HCT116 (cell line): ENCODE data around the gene PEAK3. TPM values are rescaled to one million over a fixed set of nuclear protein-coding genes. Genes with fewer than 3 reads are reported as not detected.

Experiments
- ATAC-seq: fragments of 200-7000 bp; cut with Tn5 transposase; 2 replicates; pipeline ENCODE4 v1.9.1; 2020; ENCODE audit warnings: mild to moderate bottlenecking, moderate library complexity
- BruUV-seq: library from RNA; stranded (reverse); fragments of 400-500 nt; replicated peaks from 2 replicates; lab custom pipeline; 2021; lab: Mats Ljungman, UMichigan
- CTCF ChIA-PET: fragments of 300-600 bp; sonication (Branson Sonifier 250); formaldehyde crosslinking; loops from one replicate; lab custom pipeline; 2021; ENCODE audit warnings: antibody characterized with exemption; lab: Charles Lee
- POLR2A ChIA-PET: fragments of 300-600, 350-600 bp; sonication (Branson Sonifier 250); formaldehyde crosslinking; loops from one replicate; lab custom pipeline; 2021; ENCODE audit warnings: antibody characterized with exemption; lab: Charles Lee
- RAD21 ChIA-PET, 2 experiments: fragments of 300-600 bp; sonication (Branson Sonifier 250); formaldehyde crosslinking; loops; one replicate each; lab custom pipeline; 2023; ENCODE audit warnings: low total read pairs in 2 of 2; ENCODE audit not compliant: uncharacterized antibody in 2 of 2, unreplicated experiment in 2 of 2, low non-redundant PET in 1 of 2; lab: Charles Lee
- DNase-seq: peaks from one replicate; pipeline ENCODE4 v3.0.0-alpha.2; 2010; ENCODE audit warnings: low read depth, low spot score
- H2AFZ ChIP-seq: fragments of 200-600 bp; shearing (Covaris generic), sonication (generic); 2 replicates; pipeline ENCODE4 v1.6.1; 2017; ENCODE audit warnings: low read depth, mixed run types, mixed read lengths, antibody characterized with exemption, low read length; ENCODE audit not compliant: poor library complexity, severe bottlenecking
- H3K27ac ChIP-seq: 2 replicates; pipeline ENCODE4 v1.5.1; 2012; ENCODE audit warnings: low read depth, low read length
- H3K27me3 ChIP-seq: fragments of 200-600 bp; sonication (generic); 2 replicates; pipeline ENCODE4 v1.6.1; 2016; ENCODE audit warnings: mixed run types, low read length, mixed read lengths; ENCODE audit not compliant: insufficient read depth
- H3K36me3 ChIP-seq, 2 experiments: fragments of 200-500 bp in 1 of 2; fragments of 200-600 bp in 1 of 2; sonication (Bioruptor generic) in 1 of 2; sonication (generic) in 1 of 2; 2 replicates each; pipeline versions ENCODE4 v1.5.1 to v1.6.1; 2014 to 2016; ENCODE audit warnings: low read length in 2 of 2, inconsistent platforms in 1 of 2, mixed read lengths in 1 of 2, mixed run types in 1 of 2; ENCODE audit not compliant: insufficient read depth in 2 of 2, control insufficient read depth in 1 of 2
- H3K4me1 ChIP-seq, 2 experiments: fragments of 200-600 bp in 1 of 2; sonication (generic) in 1 of 2; 2 replicates each; pipeline versions ENCODE4 v1.5.1 to v1.6.1; 2012 to 2017; ENCODE audit warnings: low read length in 2 of 2, inconsistent platforms in 1 of 2, mild to moderate bottlenecking in 1 of 2, mixed read lengths in 1 of 2, mixed run types in 1 of 2, moderate library complexity in 1 of 2; ENCODE audit not compliant: insufficient read depth in 2 of 2, control insufficient read depth in 1 of 2
- H3K4me2 ChIP-seq: fragments of 200-600 bp; sonication (generic); 2 replicates; pipeline ENCODE4 v1.6.1; 2017; ENCODE audit warnings: mixed run types, low read length, mixed read lengths
- H3K4me3 ChIP-seq, 2 experiments: fragments of 200-600 bp in 1 of 2; sonication (generic) in 1 of 2; replicated peaks in 1 of 2; 2 replicates each; pipeline ENCODE4 v1.5.1; 2011 to 2016; ENCODE audit warnings: low read length in 2 of 2, control low read depth in 1 of 2, low read depth in 1 of 2, mild to moderate bottlenecking in 1 of 2, mixed read lengths in 1 of 2, mixed run types in 1 of 2
- H3K79me2 ChIP-seq: fragments of 200-600 bp; sonication (generic); 2 replicates; pipeline ENCODE4 v1.6.1; 2017; ENCODE audit warnings: mild to moderate bottlenecking, mixed run types, low read length, moderate library complexity, mixed read lengths; ENCODE audit not compliant: insufficient read depth
- H3K9ac ChIP-seq: fragments of 200-600 bp; sonication (generic); 2 replicates; pipeline ENCODE4 v1.6.1; 2016; ENCODE audit warnings: low read length, mixed read lengths
- H3K9me2 ChIP-seq: fragments of 200-600 bp; sonication (generic), shearing (Covaris generic); 2 replicates; pipeline ENCODE4 v1.6.1; 2017; ENCODE audit warnings: mixed run types, mild to moderate bottlenecking, moderate library complexity; ENCODE audit not compliant: insufficient read depth
- H3K9me3 ChIP-seq, 2 experiments: fragments of 200-500 bp in 1 of 2; fragments of 200-600 bp in 1 of 2; sonication (Bioruptor generic) in 1 of 2; sonication (generic) in 1 of 2; 2 replicates each; pipeline ENCODE4 v1.6.1; 2014 to 2017; ENCODE audit warnings: low read length in 2 of 2, mixed read lengths in 2 of 2, inconsistent platforms in 1 of 2, low read depth in 1 of 2, mild to moderate bottlenecking in 1 of 2, mixed run types in 1 of 2, moderate library complexity in 1 of 2; ENCODE audit not compliant: control insufficient read depth in 1 of 2, insufficient read depth in 1 of 2
- H4K20me1 ChIP-seq: fragments of 200-600 bp; sonication (generic), shearing (Covaris generic); 2 replicates; pipeline ENCODE4 v1.6.1; 2017; ENCODE audit warnings: mixed run types, mild to moderate bottlenecking, moderate library complexity; ENCODE audit not compliant: insufficient read depth
- ELF1 ChIP-seq: IDR thresholded peaks from 2 replicates; pipeline ENCODE4 v1.6.1; 2012; ENCODE audit warnings: low read depth, borderline replicate concordance
- EZH2phosphoT487 ChIP-seq: fragments of 200-600 bp; IDR thresholded peaks from 2 replicates; pipeline ENCODE4 v1.6.1; 2018; ENCODE audit warnings: antibody characterized with exemption, borderline replicate concordance
- RAD21 ChIP-seq: IDR thresholded peaks from 2 replicates; pipeline ENCODE4 v1.6.1; 2012; ENCODE audit warnings: low read depth, mild to moderate bottlenecking
- SP1 ChIP-seq: IDR thresholded peaks from 2 replicates; pipeline ENCODE4 v1.6.1; 2012; ENCODE audit warnings: low read depth
- SRF ChIP-seq: IDR thresholded peaks from 2 replicates; pipeline ENCODE4 v1.6.1; 2012; ENCODE audit warnings: low read depth
- TCF7L2 ChIP-seq: IDR thresholded peaks from 2 replicates; pipeline ENCODE4 v1.7.0; 2011; ENCODE audit warnings: borderline replicate concordance, inconsistent platforms; ENCODE audit not compliant: insufficient read depth, insufficient read length; ENCODE audit errors: extremely low read depth
- ZNF274 ChIP-seq: fragments of 200-500 bp; sonication (Bioruptor generic); IDR thresholded peaks from 2 replicates; pipeline ENCODE4 v1.6.1; 2014; ENCODE audit warnings: mild to moderate bottlenecking, low read depth, low read length, inconsistent platforms
- intact Hi-C: fragments of 100-400 bp; cut with micrococcal nuclease; formaldehyde crosslinking; loops from 2 replicates; pipeline ENCODE4 v1.10.0; 2022
- total RNA-seq: library from RNA; stranded (reverse); gene quantifications from one replicate; pipeline ENCODE4 v1.2.1, GENCODE V29; 2021; ENCODE audit not compliant: unreplicated experiment
- TF ChIP-seq, protein P1 (sequence below): IDR thresholded peaks from 2 replicates; pipeline ENCODE4 v1.6.1; 2012; ENCODE audit warnings: low read depth
- TF ChIP-seq, protein P2 (sequence below), 3 experiments: fragments of 200-600 bp in 1 of 3; sonication (generic) in 1 of 3; IDR thresholded peaks in 2 of 3; conservative IDR thresholded peaks in 1 of 3; 2 replicates each; pipeline ENCODE4 v1.5.1; 2012 to 2017; ENCODE audit warnings: low read depth in 2 of 3, low read length in 2 of 3, antibody characterized with exemption in 1 of 3, borderline replicate concordance in 1 of 3, control low read depth in 1 of 3, mild to moderate bottlenecking in 1 of 3, mixed read lengths in 1 of 3, mixed run types in 1 of 3, moderate library complexity in 1 of 3; ENCODE audit not compliant: insufficient read depth in 1 of 3

Gene PEAK3
- total RNA-seq, 1 experiment from 2014 or later: not detected

DNA sequence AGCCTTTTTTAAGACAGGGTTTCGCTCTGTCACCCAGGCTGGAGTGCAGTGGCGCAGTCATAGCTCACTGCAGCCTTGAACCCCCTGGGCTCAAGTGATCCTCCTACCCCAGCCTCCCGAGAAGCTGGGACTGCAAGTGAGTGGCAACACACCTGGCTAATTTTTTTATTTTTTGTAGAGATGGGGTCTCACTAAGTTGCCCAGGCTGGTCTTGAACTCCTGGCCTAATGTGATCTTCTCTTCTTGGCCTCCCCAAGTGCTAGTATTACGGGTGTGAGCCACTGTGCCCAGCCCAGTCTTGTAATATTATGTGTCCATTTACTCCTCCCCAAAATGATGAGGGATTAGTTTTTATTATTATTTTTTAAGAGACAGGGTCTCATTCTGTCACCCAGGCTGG is 29.1 kb upstream of the PEAK3 start:
- no TSS peak for BruUV-seq

More for the DNA sequence above, 29.1 kb upstream of the PEAK3 start:
- intact Hi-C loops: no loop called here
- DNase-seq: no peak
- no peaks in the 10 kb centered on the region for H3K79me2 ChIP-seq
- H4K20me1 ChIP-seq: no peaks in the 10 kb centered on the region
- H2AFZ ChIP-seq: no peak overlapping the region
- H3K4me3 ChIP-seq: no peak overlapping the region
- TF ChIP-seq ZNF274 (no peak), SP1 (no peak), RAD21 (no peak), TCF7L2 (no peak), SRF (no peak), EZH2phosphoT487 (no peak), ELF1 (no peak)
- TF ChIP-seq, protein P1, sequence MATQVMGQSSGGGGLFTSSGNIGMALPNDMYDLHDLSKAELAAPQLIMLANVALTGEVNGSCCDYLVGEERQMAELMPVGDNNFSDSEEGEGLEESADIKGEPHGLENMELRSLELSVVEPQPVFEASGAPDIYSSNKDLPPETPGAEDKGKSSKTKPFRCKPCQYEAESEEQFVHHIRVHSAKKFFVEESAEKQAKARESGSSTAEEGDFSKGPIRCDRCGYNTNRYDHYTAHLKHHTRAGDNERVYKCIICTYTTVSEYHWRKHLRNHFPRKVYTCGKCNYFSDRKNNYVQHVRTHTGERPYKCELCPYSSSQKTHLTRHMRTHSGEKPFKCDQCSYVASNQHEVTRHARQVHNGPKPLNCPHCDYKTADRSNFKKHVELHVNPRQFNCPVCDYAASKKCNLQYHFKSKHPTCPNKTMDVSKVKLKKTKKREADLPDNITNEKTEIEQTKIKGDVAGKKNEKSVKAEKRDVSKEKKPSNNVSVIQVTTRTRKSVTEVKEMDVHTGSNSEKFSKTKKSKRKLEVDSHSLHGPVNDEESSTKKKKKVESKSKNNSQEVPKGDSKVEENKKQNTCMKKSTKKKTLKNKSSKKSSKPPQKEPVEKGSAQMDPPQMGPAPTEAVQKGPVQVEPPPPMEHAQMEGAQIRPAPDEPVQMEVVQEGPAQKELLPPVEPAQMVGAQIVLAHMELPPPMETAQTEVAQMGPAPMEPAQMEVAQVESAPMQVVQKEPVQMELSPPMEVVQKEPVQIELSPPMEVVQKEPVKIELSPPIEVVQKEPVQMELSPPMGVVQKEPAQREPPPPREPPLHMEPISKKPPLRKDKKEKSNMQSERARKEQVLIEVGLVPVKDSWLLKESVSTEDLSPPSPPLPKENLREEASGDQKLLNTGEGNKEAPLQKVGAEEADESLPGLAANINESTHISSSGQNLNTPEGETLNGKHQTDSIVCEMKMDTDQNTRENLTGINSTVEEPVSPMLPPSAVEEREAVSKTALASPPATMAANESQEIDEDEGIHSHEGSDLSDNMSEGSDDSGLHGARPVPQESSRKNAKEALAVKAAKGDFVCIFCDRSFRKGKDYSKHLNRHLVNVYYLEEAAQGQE: no peak
- TF ChIP-seq, protein P2, sequence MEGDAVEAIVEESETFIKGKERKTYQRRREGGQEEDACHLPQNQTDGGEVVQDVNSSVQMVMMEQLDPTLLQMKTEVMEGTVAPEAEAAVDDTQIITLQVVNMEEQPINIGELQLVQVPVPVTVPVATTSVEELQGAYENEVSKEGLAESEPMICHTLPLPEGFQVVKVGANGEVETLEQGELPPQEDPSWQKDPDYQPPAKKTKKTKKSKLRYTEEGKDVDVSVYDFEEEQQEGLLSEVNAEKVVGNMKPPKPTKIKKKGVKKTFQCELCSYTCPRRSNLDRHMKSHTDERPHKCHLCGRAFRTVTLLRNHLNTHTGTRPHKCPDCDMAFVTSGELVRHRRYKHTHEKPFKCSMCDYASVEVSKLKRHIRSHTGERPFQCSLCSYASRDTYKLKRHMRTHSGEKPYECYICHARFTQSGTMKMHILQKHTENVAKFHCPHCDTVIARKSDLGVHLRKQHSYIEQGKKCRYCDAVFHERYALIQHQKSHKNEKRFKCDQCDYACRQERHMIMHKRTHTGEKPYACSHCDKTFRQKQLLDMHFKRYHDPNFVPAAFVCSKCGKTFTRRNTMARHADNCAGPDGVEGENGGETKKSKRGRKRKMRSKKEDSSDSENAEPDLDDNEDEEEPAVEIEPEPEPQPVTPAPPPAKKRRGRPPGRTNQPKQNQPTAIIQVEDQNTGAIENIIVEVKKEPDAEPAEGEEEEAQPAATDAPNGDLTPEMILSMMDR (IDR thresholded peaks at IDR 0.05 in 2 of 3, conservative IDR thresholded peaks at IDR 0.05 in 1 of 3; ENCODE audit: borderline replicate concordance in 1 of 3, insufficient read depth in 1 of 3, low read depth in 2 of 3, low read length in 2 of 3): no peak
- H3K9me3 ChIP-seq: no peaks in the 10 kb centered on the region; a peak in 1 of 4 replicates
- H3K36me3 ChIP-seq: no peaks in the 10 kb centered on the region
- H3K4me2 ChIP-seq: no peak overlapping the region
- no peak overlapping the region for H3K9ac ChIP-seq
- ChIA-PET RAD21 (no interaction called here), CTCF (interaction anchor here (1.4 kb wide), 1 partner anchor 50 kb away, joined by 4 read pairs; no protein-coding TSS in a partner anchor), POLR2A (no interaction called here)
- H3K9me2 ChIP-seq: no peaks in the 10 kb centered on the region
- H3K27me3 ChIP-seq: no peaks in the 10 kb centered on the region
- no peak overlapping the region for H3K27ac ChIP-seq
- peaks cover 7 to 12% of the 10 kb centered on the region in 2 experiments for H3K4me1 ChIP-seq
- ATAC-seq: no peak
